IgD-negative memory B cell (primary cell): Measurements from ENCODE around the gene SNX9. TPM values are rescaled to one million over a fixed set of nuclear protein-coding genes. Genes with fewer than 3 reads are reported as not detected.

Experiments
- H3K27ac Mint-ChIP-seq, 3 donors: one replicate each; pipeline ENCODE4 v1.8.0; 2020 to 2022; ENCODE audit warnings: mild to moderate bottlenecking in 3 of 3, mixed read lengths in 3 of 3, moderate library complexity in 1 of 3
- H3K27me3 Mint-ChIP-seq: one replicate; pipeline ENCODE4 v1.8.0; 2021; ENCODE audit warnings: mixed read lengths
- H3K36me3 Mint-ChIP-seq: one replicate; pipeline ENCODE4 v1.8.0; 2020; ENCODE audit warnings: mild to moderate bottlenecking, mixed read lengths
- H3K4me1 Mint-ChIP-seq, 3 donors: one replicate each; pipeline ENCODE4 v1.8.0; 2020 to 2022; ENCODE audit warnings: mixed read lengths in 3 of 3, mild to moderate bottlenecking in 1 of 3
- H3K4me3 Mint-ChIP-seq, 4 donors: one replicate each; pipeline ENCODE4 v1.8.0; 2020 to 2022; ENCODE audit warnings: mild to moderate bottlenecking in 4 of 4, mixed read lengths in 4 of 4, moderate library complexity in 3 of 4
- H3K9me3 Mint-ChIP-seq, 3 donors: one replicate each; pipeline ENCODE4 v1.8.0; 2020 to 2021; ENCODE audit warnings: mixed read lengths in 3 of 3, mild to moderate bottlenecking in 1 of 3
- polyA plus RNA-seq: library from polyadenylated mRNA; unstranded; fragments of 300-500 nt; fragmentation: Illumina TruSeq; gene quantifications from one replicate; pipeline ENCODE4 v1.2.3, GENCODE V29; 2021

The SNX9 gene
- polyA plus RNA-seq, 1 donor from 2014 or later, result 21.0 TPM

GRCh38 chr6:157868835-157869234 lies 45.8 kb downstream of the SNX9 start:
- H3K27me3 Mint-ChIP-seq, result no peaks in the 10 kb centered on the region
- H3K27ac Mint-ChIP-seq, result no peak overlapping the region
- peaks cover 3 to 8% (median 4%) of the 10 kb centered on the region in 3 donors for H3K4me1 Mint-ChIP-seq
- H3K4me3 Mint-ChIP-seq, result no peak overlapping the region
- no peaks in the 10 kb centered on the region for H3K9me3 Mint-ChIP-seq
- H3K36me3 Mint-ChIP-seq, result peaks cover 3% of the 10 kb centered on the region

DNA sequence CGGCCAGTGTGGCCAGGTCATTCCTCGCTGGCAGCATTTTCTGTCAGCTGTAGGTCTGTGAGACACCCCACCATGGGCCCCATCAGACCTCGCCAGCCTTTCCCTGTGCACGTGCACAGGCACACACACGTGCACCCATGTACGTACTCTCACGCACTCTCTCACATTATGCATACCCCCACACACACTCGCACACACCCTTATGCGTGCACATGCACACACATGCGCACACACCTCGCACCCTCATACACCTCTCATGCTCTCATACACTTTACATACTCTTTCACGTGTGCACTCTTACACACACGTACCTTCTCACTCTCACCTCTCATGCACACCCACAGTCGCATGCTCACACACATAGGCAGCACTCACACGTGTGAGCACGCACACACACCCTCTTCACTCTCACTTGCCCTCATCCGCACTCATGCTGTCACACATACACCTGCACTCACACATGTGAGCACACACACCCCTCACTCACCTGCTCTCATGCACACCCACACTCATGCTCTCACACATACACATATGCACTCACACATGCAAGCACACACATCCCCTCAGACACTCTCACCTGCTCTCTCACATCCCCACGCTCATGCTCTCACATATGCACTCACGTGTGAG lies 46.7 kb downstream of the SNX9 start:
- Mint-ChIP-seq H3K4me1 (peaks cover 3 to 8% (median 8%) of the 10 kb centered on the region in 3 donors), H3K27ac (no peak overlapping the region), H3K36me3 (peaks cover 3% of the 10 kb centered on the region), H3K9me3 (no peaks in the 10 kb centered on the region), H3K4me3 (no peak overlapping the region), H3K27me3 (no peaks in the 10 kb centered on the region)

- H3K27ac Mint-ChIP-seq, result no peak overlapping the region
- peaks cover 3 to 25% (median 12%) of the 10 kb centered on the region in 3 donors for H3K4me1 Mint-ChIP-seq
- H3K9me3 Mint-ChIP-seq, result no peaks in the 10 kb centered on the region
- no peaks in the 10 kb centered on the region for H3K27me3 Mint-ChIP-seq
- H3K36me3 Mint-ChIP-seq, result peaks cover 3% of the 10 kb centered on the region
- H3K4me3 Mint-ChIP-seq, result no peak overlapping the region
Measured at GRCh38 chr6:157873735-157874344, 50.8 kb downstream of the SNX9 start.

GRCh38 chr6:157877149-157877548 lies 54.1 kb downstream of the SNX9 start:
- Mint-ChIP-seq H3K36me3 (peaks cover 8% of the 10 kb centered on the region), H3K27ac (peak overlapping the region; percentile 17 to 77 (median 31)), H3K4me3 (peak overlapping the region in 2 of 4 donors; percentile 56 to 80), H3K27me3 (no peaks in the 10 kb centered on the region), H3K9me3 (no peaks in the 10 kb centered on the region), H3K4me1 (peaks cover 6 to 30% (median 12%) of the 10 kb centered on the region in 3 donors)

DNA sequence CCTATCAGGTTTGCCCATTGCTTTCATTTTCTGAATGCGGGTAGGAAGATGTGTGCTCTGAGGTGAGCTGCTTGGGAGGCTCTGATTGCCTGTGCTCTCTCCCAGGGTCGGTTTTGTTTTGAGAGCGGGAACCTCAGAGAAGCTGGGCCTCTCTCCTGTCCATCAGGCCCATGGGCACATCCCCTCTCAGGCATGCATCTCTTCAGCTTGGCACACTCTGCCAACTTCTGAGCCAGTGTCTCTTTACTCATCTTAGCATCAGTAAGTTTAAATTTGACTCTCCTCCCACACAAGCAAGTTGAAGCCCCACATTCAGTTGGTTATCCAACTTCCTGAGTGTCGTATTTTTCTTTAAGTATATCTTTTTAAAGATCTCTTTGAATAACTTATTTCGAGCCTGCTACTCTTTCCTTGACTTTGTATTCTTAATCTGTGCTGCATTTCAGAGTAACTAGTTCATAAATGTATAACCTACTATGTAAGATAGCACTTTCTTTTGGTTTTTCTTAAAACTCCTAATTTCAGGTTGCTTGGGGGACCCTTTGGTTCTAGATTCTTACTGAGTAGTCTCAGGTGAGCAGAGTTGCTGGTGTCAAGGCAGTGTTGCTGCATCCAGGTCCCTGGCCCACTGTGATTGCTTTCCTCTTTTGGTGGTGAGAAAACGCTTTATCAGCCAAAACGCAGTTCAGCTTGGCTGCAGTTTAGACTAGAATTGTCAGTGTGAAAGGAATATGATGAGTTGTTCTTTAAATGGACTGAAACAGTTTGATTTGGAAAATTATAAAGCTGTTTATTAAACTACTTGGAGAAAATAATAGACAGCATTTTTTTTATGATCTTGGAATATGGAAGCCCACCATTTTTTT lies 54.8 kb downstream of the SNX9 start:
- Mint-ChIP-seq H3K27me3 (no peaks in the 10 kb centered on the region), H3K4me1 (peaks cover 6 to 30% (median 12%) of the 10 kb centered on the region in 3 donors), H3K4me3 (peak overlapping the region in 2 of 4 donors; percentile 56 to 80), H3K36me3 (peaks cover 8% of the 10 kb centered on the region), H3K9me3 (no peaks in the 10 kb centered on the region), H3K27ac (peak overlapping the region; percentile 17 to 77 (median 31))

DNA sequence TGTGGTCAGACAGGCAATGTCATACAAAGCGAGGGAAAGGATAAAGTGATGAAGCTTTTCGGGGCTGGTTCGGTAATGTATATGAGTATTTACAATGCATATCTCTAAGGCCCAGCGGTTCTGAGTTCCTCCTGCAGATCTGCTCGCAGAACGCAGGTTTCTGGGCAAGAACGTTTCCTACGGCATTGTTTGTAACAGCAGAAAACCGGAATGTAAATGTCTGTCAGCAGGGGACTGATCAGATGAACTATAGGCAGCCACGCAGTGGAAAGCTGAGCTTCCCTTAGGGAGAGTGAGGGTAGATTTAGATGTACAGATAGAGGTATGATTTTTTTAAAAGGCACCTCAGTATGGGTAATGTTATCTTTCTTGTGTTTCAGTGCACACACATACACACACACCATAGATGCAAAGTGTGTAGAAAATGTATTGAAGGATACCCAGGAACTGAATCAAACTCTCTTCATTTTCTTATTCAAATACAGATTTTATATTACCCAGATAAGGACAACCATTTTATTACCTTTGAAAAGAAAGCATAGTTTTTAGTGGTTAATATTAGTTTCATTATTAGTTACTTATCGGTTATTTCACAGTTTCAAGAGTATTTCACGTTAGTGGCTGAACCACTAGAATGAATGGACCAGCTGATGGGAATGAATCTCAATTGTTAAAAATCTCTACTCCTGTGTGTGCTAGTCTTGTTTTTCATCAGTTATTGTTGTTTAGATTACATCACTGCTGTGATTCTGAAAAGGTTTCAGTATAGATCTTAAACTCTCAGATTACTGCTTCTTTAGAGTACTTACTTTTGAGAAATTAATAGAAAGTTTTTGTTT lies 56.2 kb downstream of the SNX9 start:
- no peaks in the 10 kb centered on the region for H3K27me3 Mint-ChIP-seq
- H3K27ac Mint-ChIP-seq, result peak overlapping the region in 1 of 3 donors; percentile 28
- H3K9me3 Mint-ChIP-seq, result no peaks in the 10 kb centered on the region
- H3K4me1 Mint-ChIP-seq, result peaks cover 4 to 25% (median 12%) of the 10 kb centered on the region in 3 donors
- H3K36me3 Mint-ChIP-seq, result peaks cover 5% of the 10 kb centered on the region
- H3K4me3 Mint-ChIP-seq, result peak overlapping the region in 1 of 4 donors; percentile 19

DNA sequence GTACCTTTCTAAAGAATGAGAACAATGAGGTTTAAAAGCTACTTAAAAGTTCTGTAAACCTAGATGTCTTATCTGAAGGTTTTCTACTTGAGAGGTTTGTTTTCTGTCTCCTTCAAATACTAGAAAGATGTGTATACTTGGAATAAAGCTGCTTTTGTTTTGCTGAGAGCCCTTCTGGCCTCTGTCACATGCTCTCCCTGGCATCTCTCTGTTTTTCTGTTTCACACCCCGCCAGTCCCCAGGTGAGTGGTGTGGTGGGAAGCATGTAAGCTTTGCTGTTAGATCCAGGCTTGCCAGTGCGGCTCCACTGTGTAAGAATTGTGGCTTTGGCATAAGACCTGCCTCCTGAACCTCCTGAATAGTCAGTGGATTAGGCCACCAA lies 56.8 kb downstream of the SNX9 start:
- H3K27ac Mint-ChIP-seq, result no peak overlapping the region
- peaks cover 4 to 22% (median 12%) of the 10 kb centered on the region in 3 donors for H3K4me1 Mint-ChIP-seq
- H3K4me3 Mint-ChIP-seq, result peak overlapping the region in 1 of 4 donors; percentile 52
- peaks cover 5% of the 10 kb centered on the region for H3K36me3 Mint-ChIP-seq
- no peaks in the 10 kb centered on the region for H3K9me3 Mint-ChIP-seq
- H3K27me3 Mint-ChIP-seq, result no peaks in the 10 kb centered on the region

DNA sequence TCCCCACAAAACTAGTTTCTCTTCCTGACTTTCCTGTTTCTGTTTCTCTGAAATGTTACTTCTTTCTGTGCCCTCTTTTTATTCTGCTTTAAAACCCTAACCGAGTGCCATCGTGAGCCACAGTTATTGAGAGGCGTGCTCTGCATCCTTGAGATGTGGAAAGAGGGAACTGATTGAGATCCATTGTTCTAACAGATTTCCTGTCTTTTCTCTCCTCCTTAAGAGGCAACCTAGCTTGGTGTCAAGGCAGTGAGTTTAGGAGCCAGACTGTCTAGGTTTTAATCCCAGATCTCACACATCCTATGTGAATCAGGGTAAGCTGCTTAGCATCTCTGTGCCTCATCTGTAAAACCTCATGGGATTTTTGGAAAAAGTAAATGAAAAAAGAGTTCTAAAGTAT lies 57.5 kb downstream of the SNX9 start:
- Mint-ChIP-seq H3K27me3 (no peaks in the 10 kb centered on the region), H3K27ac (no peak overlapping the region), H3K9me3 (no peaks in the 10 kb centered on the region), H3K4me1 (peaks cover 8 to 28% (median 14%) of the 10 kb centered on the region in 3 donors), H3K4me3 (peak overlapping the region in 1 of 4 donors; percentile 52), H3K36me3 (peaks cover 7% of the 10 kb centered on the region)

DNA sequence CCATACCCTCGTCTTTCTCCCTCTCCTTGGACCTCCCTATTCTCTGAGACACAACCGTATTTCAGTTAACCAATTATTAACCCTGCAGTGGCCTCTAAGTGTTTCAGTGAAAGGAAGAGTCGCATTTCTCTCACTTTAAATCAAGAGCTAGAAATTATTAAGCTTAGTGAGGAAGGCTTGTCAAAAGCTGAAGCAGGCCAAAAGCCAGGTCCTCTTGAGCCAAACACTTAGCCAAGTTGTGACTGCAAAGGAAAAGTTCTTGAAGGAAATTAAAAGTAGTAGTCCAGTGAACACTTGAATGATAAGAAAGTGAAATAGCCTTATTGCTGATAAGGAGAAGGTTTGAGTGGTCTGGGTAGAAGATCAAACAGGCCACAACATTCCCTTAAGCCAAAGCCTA lies 58.3 kb downstream of the SNX9 start:
- Mint-ChIP-seq H3K9me3 (no peaks in the 10 kb centered on the region), H3K4me3 (no peak overlapping the region), H3K36me3 (peaks cover 8% of the 10 kb centered on the region), H3K4me1 (peaks cover 8 to 33% (median 14%) of the 10 kb centered on the region in 3 donors), H3K27me3 (no peaks in the 10 kb centered on the region), H3K27ac (peak overlapping the region in 1 of 3 donors; percentile 84)

GRCh38 chr6:157884756-157885155 lies 61.7 kb downstream of the SNX9 start:
- peaks cover 20% of the 10 kb centered on the region for H3K36me3 Mint-ChIP-seq
- H3K27ac Mint-ChIP-seq, result peak overlapping the region in 2 of 3 donors; percentile 18 to 56
- no peaks in the 10 kb centered on the region for H3K9me3 Mint-ChIP-seq
- peaks cover 2 to 17% (median 5%) of the 10 kb centered on the region in 3 donors for H3K4me1 Mint-ChIP-seq
- no peak overlapping the region for H3K4me3 Mint-ChIP-seq
- H3K27me3 Mint-ChIP-seq, result no peaks in the 10 kb centered on the region

GRCh38 chr6:157885211-157885788 lies 62.3 kb downstream of the SNX9 start:
- Mint-ChIP-seq H3K4me1 (peaks cover 2 to 15% (median 5%) of the 10 kb centered on the region in 3 donors), H3K27me3 (no peaks in the 10 kb centered on the region), H3K9me3 (no peaks in the 10 kb centered on the region), H3K4me3 (peak overlapping the region in 1 of 4 donors; percentile 25), H3K36me3 (peaks cover 22% of the 10 kb centered on the region), H3K27ac (peak overlapping the region; percentile 18 to 78 (median 47))

- no peaks in the 10 kb centered on the region for H3K9me3 Mint-ChIP-seq
- H3K4me3 Mint-ChIP-seq, result no peak overlapping the region
- peaks cover 22% of the 10 kb centered on the region for H3K36me3 Mint-ChIP-seq
- peaks cover 2 to 12% (median 5%) of the 10 kb centered on the region in 3 donors for H3K4me1 Mint-ChIP-seq
- peak overlapping the region; percentile 18 to 78 (median 53) for H3K27ac Mint-ChIP-seq
- no peaks in the 10 kb centered on the region for H3K27me3 Mint-ChIP-seq
Measured at GRCh38 chr6:157885876-157886275, 62.8 kb downstream of the SNX9 start.

- Mint-ChIP-seq H3K4me1 (peaks cover 2 to 23% (median 7%) of the 10 kb centered on the region in 3 donors), H3K9me3 (no peaks in the 10 kb centered on the region), H3K36me3 (peaks cover 19% of the 10 kb centered on the region), H3K27me3 (no peaks in the 10 kb centered on the region), H3K4me3 (no peak overlapping the region), H3K27ac (peak overlapping the region in 1 of 3 donors; percentile 73)
Measured at GRCh38 chr6:157887892-157888291, 64.8 kb downstream of the SNX9 start.
